ENCODE measurements around the gene FDXACB1.
A peak's percentile ranks its signal among the peaks of the same experiment; 100 is the strongest.

Gene FDXACB1, protein sequence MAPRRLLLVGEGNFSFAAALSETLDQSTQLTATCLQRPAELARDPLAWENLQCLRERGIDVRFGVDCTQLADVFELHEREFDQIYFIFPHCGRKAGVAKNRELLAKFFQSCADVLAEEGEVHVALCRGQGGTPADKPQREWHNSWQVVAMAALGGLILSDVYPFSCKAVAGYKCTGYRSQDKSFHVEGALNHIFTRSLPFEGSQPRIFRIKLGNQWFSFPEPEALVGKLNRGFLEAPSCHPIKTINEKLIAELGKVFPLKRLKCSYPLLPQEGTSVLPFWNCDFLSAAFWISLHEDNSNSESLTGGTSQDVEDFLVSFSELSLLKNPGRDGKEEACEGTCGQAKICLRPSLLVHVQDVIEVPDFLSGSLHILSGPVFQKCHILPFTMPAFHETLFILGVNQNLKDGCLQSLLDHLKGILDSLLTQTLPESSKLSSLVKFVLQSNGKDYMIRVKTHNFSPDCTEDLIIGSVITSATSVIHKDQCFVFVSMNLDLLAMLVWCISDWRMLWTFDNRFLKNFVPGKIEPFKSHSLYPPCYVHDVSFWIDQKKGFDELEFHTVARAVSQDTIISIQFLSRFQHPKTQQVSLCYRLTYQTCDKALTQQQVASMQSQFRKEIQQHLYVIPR

DNA sequence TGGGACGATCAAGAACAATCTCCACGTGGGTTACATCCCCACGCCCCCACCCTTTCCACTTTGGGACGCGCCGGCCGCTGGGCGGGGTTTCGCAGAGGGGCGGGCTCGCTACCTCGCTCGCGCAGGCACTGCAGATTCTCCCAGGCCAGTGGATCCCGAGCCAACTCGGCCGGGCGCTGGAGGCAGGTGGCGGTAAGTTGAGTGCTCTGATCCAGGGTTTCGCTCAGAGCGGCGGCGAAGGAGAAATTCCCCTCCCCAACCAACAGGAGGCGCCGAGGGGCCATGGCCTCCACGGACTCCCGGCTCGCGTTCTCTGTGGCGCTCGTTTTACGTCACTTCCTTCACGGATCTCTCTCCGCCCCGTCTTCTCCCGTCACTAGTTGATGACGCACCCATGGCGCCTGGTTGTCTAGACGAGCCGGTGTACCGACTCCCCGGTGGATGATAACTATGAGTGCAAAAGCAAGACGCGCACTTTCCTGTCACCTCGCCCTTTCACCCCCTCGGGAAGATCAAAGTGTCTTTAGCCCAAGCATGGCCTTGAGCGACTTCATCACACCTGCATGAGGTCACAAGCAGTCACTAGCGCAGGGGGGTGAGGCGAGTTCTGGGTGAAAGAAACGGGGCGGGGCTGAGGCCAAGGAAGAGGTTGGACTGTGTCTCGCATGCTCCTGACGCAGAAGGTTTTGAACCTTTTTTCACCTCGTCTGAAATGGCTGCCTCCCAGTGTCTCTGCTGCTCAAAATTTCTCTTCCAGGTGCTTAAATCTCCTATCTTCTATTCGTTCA, at the start of gene FDXACB1, which contains the start of gene CFAP68:
Gene FDXACB1 (minus strand): TSS at position 317 of the 788 bp plus-strand sequence. CDS start 33 bp downstream, at position 284.
Gene CFAP68 (plus strand): TSS at position 693 of the 788 bp plus-strand sequence. CDS start 20 bp downstream, at position 713.
- H3K4me3 ChIP-seq (replicated peaks in 1 of 2; ENCODE audit: low read depth in 2 of 2, low read length in 2 of 2) = peak within 1 kb of the TSS; percentile 56 to 66
- TF ChIP-seq, protein P1, sequence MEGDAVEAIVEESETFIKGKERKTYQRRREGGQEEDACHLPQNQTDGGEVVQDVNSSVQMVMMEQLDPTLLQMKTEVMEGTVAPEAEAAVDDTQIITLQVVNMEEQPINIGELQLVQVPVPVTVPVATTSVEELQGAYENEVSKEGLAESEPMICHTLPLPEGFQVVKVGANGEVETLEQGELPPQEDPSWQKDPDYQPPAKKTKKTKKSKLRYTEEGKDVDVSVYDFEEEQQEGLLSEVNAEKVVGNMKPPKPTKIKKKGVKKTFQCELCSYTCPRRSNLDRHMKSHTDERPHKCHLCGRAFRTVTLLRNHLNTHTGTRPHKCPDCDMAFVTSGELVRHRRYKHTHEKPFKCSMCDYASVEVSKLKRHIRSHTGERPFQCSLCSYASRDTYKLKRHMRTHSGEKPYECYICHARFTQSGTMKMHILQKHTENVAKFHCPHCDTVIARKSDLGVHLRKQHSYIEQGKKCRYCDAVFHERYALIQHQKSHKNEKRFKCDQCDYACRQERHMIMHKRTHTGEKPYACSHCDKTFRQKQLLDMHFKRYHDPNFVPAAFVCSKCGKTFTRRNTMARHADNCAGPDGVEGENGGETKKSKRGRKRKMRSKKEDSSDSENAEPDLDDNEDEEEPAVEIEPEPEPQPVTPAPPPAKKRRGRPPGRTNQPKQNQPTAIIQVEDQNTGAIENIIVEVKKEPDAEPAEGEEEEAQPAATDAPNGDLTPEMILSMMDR (IDR thresholded peaks at IDR 0.05; ENCODE audit: low read depth, low read length) = peak; percentile 96
- DNase-seq (ENCODE audit: low read depth in 2 of 2) = peak; percentile 98 to 99

DNA sequence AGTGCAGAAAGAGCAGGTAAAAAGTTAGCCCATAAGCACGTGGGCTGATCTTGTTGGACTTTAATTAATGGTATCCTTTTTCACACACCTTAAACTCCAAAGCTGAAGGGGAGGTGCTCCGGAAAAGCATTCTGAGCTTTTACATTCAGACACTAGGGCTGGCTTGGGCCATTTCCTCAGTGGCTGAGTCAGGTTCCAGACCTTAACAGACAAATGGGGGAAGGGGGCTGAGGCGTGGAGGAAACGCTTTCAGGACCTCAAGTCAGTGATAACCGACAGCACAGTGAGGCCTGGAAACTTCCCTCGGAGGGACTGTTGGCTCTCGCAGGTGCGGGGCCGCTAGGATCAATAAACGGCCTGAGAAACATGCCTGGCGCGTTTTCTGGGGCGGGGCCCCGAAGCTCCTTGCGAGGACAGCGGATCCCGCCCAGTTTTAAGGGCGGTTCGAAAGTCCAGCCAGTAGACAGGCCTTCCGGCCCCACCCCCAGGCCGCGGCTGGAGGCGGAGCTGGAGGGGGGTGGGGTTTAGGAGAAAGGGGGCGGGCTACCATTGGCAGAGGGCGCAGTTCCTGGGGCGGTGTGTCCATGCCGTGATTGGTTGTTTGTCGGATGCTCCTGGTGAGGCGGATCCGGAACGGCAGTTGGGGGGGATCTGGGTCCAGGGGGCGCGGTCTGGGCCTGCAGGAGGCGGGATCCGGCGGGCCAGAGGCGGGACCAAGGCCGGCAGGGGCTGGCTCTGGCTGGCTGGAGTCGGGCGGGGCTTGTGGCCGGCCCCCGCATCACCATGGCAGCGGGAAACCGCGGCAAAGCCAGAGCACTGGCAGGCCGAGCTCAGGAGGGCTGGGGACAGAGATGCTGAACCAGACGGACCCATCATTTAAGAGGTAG, 47.8 kb upstream of the FDXACB1 start:
- peak overlapping the region; percentile 35 to 51 for H3K4me3 ChIP-seq (replicated peaks in 1 of 2; ENCODE audit: low read depth in 2 of 2, low read length in 2 of 2)
- TF ChIP-seq, protein P1 (IDR thresholded peaks at IDR 0.05; ENCODE audit: low read depth, low read length) = peak; percentile 25
- peak; percentile 97 to 99 for DNase-seq (ENCODE audit: low read depth in 2 of 2)

DNA sequence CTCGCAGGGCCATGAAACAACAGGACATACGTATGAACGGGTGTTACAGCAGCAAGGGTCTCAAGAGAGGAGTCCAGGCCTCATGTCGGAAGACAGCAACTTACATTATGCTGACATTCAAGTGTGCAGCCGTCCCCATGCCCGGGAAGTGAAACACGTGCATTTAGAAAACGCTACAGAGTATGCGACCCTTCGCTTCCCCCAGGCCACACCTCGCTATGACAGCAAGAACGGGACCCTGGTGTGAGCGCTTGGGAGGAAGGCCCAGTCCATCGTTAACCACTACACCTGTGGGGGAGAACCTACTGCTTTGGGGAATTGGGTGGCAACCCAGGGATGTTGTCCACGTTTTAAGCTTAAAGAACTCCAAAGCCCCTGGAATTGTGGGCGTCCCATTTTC, 47.0 kb upstream of the FDXACB1 start:
- TF ChIP-seq, protein P1 (IDR thresholded peaks at IDR 0.05; ENCODE audit: low read depth, low read length) = no peak
- no peak for DNase-seq (ENCODE audit: low read depth in 2 of 2)
- H3K4me3 ChIP-seq (replicated peaks in 1 of 2; ENCODE audit: low read depth in 2 of 2, low read length in 2 of 2) = no peak overlapping the region

DNA sequence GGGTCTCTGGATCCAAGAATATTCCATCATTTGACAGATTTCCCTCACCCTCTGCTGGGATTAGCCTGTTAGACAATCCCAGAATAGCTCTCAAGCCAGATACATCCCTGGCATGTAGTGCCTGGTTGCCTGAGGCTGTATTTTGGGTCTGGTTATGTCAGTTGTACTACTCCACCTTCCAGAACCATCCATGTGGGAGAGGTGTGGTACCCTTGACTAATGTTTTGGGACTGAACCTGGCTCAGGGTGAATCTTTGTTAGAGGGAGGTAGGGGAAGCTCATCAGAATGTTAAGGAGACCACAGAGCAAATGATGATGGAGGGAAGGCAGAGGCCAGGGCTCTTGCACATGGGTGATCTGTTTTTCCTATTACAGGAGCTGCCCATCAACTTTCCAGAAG, 45.0 kb upstream of the FDXACB1 start:
- DNase-seq (ENCODE audit: low read depth in 2 of 2) = no peak
- TF ChIP-seq, protein P1 (IDR thresholded peaks at IDR 0.05; ENCODE audit: low read depth, low read length) = no peak
- no peak overlapping the region for H3K4me3 ChIP-seq (replicated peaks in 1 of 2; ENCODE audit: low read depth in 2 of 2, low read length in 2 of 2)

DNA sequence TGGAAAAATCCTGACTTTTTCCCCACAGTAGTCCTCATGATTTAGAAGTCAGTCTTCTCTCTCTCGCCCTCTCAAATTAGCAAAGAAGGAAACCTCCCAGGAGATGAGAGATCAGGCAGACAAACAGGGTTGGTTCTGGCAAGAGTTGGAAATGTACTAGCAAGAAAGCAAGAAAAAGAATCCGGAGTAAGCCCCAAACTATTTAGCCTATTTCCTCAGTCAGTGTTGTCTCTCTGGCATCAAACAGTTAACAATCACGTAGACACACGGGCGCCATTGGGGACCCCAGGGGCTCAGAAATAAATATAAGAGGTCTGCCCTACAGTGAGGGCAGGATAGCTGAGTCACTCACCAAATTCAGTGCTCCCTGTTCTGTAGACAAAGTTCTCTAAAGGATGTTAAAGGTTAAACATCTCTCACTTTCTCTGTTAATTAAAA, 44.4 kb upstream of the FDXACB1 start:
- TF ChIP-seq, protein P1 (IDR thresholded peaks at IDR 0.05; ENCODE audit: low read depth, low read length) = no peak
- H3K4me3 ChIP-seq (replicated peaks in 1 of 2; ENCODE audit: low read depth in 2 of 2, low read length in 2 of 2) = no peak overlapping the region
- DNase-seq (ENCODE audit: low read depth in 2 of 2) = peak; percentile 48 to 78

DNA sequence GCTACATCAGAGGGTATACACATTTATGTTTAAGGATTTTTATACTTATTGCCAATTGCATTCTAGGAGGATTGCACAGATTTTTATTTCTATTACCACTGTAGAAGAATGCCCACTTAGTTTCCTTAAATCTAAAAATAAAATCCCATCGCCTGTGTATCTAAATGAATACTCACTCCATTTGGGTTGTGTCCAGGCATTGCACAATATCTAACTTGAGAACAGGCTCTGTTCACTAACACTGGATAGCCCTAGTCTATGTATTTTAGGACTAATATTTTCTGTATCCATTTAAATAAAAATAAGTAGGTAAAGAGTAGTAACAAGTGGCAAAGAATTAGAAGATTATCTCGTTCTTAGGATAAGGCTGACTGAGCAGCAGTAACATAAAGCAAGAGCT, 43.8 kb upstream of the FDXACB1 start:
- peak; percentile 89 to 90 for DNase-seq (ENCODE audit: low read depth in 2 of 2)
- no peak overlapping the region for H3K4me3 ChIP-seq (replicated peaks in 1 of 2; ENCODE audit: low read depth in 2 of 2, low read length in 2 of 2)
- TF ChIP-seq, protein P1 (IDR thresholded peaks at IDR 0.05; ENCODE audit: low read depth, low read length) = no peak
